Measurements from ENCODE around the gene PDE2A.
A peak's percentile ranks its signal among the peaks of the same experiment; 100 is the strongest.

The PDE2A gene

DNA sequence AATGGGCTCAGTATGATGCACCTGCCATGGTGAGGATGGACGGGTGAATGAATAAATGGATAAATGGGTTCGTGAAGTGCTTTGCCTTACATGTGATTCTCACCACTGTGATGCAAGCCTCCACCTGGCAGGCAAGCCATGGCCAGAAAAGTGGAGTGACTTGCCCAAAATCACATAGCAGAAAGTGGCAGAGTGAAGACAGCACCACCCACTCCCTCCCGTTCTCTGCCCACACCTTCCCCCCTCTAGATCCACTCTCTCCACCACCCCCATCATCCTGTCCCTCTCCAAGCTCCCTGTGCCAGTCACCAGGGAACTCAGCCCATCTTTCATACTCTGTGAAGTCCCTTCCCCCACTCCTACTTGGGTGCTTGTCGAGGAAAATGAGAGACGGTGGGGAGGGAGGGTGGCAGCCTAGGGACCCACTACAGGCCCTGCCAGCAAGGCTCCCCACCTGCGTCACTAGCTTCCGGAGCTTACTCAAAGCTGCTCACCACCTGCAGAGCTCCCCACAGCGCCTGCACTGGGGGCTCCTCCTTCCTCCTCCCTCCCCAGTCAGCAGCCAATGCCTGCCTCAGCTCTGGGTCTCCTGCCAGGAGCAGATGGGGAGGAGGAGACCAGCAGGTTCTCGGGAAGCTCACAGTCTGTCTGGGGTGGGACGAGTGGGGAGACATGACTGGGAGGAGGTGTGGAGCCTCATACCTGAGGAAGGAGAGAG lies 82.3 kb downstream of the PDE2A start:
- in situ Hi-C loops (cut with HindIII; ENCODE audit: low pct_ligation_motif_present, low sequenced_read_pairs) = no loop called here
- TF ChIP-seq, protein P1, sequence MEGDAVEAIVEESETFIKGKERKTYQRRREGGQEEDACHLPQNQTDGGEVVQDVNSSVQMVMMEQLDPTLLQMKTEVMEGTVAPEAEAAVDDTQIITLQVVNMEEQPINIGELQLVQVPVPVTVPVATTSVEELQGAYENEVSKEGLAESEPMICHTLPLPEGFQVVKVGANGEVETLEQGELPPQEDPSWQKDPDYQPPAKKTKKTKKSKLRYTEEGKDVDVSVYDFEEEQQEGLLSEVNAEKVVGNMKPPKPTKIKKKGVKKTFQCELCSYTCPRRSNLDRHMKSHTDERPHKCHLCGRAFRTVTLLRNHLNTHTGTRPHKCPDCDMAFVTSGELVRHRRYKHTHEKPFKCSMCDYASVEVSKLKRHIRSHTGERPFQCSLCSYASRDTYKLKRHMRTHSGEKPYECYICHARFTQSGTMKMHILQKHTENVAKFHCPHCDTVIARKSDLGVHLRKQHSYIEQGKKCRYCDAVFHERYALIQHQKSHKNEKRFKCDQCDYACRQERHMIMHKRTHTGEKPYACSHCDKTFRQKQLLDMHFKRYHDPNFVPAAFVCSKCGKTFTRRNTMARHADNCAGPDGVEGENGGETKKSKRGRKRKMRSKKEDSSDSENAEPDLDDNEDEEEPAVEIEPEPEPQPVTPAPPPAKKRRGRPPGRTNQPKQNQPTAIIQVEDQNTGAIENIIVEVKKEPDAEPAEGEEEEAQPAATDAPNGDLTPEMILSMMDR (IDR thresholded peaks at IDR 0.05; ENCODE audit: low read depth, low read length, missing control alignments) = no peak
- Histone ChIP-seq H3K36me3 (replicated peaks) (no peaks in the 10 kb centered on the region), H3K27me3 (replicated peaks) (peaks cover 49% of the 10 kb centered on the region), H3K4me3 (ENCODE audit: low read depth, low read length) (no peak overlapping the region), H3K27ac (no peak overlapping the region)
- DNase-seq = no peak

DNA sequence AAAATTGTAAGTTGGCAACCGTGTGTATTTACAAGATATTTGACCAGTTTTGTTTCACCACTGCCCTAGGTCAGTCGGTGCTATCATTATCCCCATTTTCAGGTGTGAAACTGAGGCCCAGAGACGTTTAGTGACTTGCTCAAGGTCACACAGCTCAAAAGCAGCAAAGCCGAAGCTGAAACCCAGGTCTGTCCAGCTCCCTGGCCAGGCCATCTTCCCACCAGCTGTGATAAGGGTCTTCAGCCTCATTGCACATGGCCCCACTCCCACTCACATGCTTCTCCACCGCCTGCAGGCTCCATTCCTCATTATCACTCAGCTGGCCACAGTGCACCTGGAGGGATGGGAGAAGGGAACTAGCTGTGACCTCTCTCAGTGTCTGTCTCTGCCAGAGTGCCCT lies 83.2 kb downstream of the PDE2A start:
- TF ChIP-seq, protein P1 (IDR thresholded peaks at IDR 0.05; ENCODE audit: low read depth, low read length, missing control alignments) = no peak
- Histone ChIP-seq H3K4me3 (ENCODE audit: low read depth, low read length) (no peak overlapping the region), H3K27me3 (replicated peaks) (peaks cover 49% of the 10 kb centered on the region), H3K36me3 (replicated peaks) (no peaks in the 10 kb centered on the region), H3K27ac (no peak overlapping the region)
- no peak for DNase-seq
- in situ Hi-C loops (cut with HindIII; ENCODE audit: low pct_ligation_motif_present, low sequenced_read_pairs) = no loop called here

DNA sequence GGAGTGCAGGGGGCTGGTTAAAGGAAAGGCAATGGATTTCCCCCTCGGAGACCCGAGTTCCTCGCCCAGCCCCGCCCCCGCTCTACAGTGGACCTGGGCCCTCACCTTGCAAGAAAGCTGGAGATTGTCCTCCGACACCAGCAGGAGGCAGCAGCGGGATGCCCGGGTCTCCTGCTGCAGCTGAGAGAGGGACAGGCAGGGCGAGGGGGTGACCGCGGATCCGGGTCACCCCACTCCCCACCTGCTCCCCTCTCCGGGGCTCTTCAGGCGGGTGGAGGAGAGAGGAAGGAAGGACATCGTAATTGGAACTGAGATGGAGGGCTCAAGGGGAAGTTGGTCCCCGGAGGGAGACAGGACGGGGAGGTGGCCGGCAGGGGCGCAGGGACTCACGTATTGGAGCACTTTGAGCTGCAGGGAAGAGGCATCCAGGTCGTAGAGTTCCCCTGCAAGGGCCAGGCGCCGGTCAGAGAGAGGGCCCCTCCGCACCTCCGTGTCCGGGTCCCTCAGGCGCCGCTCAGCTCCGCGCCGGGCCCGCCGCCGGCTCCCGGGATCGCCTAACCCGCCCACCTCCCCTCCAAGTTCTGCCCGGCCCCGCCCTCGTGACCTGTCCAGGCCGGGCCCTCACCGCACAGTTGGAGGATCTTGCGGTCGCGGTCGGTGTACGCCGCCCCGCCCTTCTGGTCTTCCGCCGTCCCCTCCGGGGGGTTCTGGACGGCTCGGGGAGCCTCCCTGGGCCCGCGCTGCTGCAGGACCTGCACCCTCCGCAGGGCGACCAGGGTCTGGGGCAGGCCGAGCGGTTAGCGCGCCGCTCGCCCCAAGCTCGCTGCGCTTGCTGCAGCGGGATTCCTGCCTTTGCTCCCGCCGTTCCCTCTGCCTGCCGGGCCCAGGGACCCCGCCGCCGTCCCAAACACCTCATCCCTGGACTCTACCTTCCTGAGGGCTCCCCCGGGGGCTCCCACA lies 84.1 kb downstream of the PDE2A start:
- H3K4me3 ChIP-seq (ENCODE audit: low read depth, low read length) = no peak overlapping the region
- in situ Hi-C loops (cut with HindIII; ENCODE audit: low pct_ligation_motif_present, low sequenced_read_pairs) = no loop called here
- peaks cover 47% of the 10 kb centered on the region for H3K27me3 ChIP-seq (replicated peaks)
- no peaks in the 10 kb centered on the region for H3K36me3 ChIP-seq (replicated peaks)
- DNase-seq = no peak
- no peak overlapping the region for H3K27ac ChIP-seq
- TF ChIP-seq, protein P1 (IDR thresholded peaks at IDR 0.05; ENCODE audit: low read depth, low read length, missing control alignments) = peak; percentile 63

DNA sequence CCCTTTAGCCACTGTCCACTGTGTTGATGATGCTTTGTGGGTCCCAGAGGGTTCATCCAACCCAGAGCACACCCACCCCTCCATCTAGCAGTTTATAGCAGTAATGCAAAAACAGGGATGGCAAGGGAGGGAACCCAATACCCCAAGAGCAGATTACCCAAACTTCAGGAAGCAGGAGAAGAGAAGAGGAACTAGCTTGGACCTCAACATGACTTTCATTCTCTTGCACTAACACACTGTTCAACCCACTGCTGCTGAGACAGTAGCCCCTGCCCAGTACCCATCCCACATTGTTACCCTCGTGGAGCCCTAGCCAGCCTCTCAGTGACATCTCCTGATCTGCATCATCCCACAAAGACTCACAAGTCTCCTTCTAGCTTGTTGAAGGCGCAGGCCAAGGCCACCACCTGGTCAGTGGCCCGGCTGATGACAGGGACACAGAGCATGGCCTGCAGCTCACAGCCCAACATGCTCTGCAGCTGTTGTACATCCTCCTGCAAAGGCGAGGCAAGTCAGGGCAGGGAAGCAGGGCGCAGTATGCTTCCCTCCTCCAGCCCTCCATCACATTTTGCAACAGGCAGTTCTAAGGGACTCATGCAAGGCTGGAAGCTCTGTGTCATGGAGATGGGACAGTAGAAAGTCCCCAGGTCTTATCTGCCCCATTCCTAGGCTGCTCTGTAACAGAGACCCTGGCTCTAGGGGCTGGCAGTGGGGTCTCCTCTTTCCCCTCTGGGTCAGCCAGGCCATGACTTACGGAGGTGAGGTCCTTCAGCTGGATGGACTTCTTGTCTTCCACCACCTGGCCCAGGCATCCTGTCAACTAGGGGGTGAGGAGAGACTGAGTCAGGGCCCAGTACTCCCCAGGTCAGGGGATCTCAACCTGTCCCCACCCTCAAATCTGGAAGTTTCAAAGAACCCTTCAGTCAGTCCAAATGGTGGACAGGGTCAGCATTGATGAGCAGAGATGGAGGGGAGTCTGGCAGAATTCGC lies 85.5 kb downstream of the PDE2A start:
- in situ Hi-C loops (cut with HindIII; ENCODE audit: low pct_ligation_motif_present, low sequenced_read_pairs) = no loop called here
- H3K27me3 ChIP-seq (replicated peaks) = peaks cover 42% of the 10 kb centered on the region

DNA sequence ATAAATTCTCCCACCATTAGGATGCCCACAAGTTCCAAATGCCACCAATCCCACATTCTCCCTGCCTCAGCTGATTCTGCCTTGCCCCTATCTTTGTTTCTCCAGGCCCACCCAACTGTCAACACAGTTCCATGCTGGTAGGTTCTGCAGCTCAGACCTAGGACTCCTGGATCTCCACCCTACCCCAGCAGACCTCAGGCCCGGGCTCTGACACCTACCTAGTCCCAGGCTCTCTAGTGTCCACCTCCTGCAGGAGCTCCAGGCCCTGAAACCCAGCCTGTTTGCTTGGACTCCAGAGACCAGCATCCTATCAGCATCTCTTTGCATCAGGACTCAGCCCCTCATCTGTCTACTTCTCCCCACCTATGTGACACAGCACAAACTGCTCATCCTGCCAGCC lies 86.5 kb downstream of the PDE2A start:
- Histone ChIP-seq H3K36me3 (replicated peaks) (no peaks in the 10 kb centered on the region), H3K27ac (no peak overlapping the region), H3K27me3 (replicated peaks) (peaks cover 42% of the 10 kb centered on the region), H3K4me3 (ENCODE audit: low read depth, low read length) (no peak overlapping the region)
- no peak for DNase-seq
- in situ Hi-C loops (cut with HindIII; ENCODE audit: low pct_ligation_motif_present, low sequenced_read_pairs) = no loop called here
- TF ChIP-seq, protein P1 (IDR thresholded peaks at IDR 0.05; ENCODE audit: low read depth, low read length, missing control alignments) = no peak

More for the DNA sequence above, 85.5 kb downstream of the PDE2A start:
- DNase-seq = no peak
- Histone ChIP-seq H3K27ac (no peak overlapping the region), H3K36me3 (replicated peaks) (no peaks in the 10 kb centered on the region), H3K4me3 (ENCODE audit: low read depth, low read length) (no peak overlapping the region)
- TF ChIP-seq, protein P1 (IDR thresholded peaks at IDR 0.05; ENCODE audit: low read depth, low read length, missing control alignments) = no peak

All from brain microvascular endothelial cell (primary cell).